Chondrocyte (in vitro differentiated cells): Measurements from ENCODE around the gene MUS81. TPM values are rescaled to one million over a fixed set of nuclear protein-coding genes. Genes with fewer than 3 reads are reported as not detected.
"Not testable (repeated sequence)": the region's sequence is repeated elsewhere in the genome, so short reads cannot be mapped to it uniquely, and the experiment has no call there.

Experiments
- DNase-seq: peaks from one replicate; pipeline ENCODE4 v3.0.0; 2021; ENCODE audit warnings: mixed read lengths, low spot score
- H3K27ac Mint-ChIP-seq: one replicate; pipeline ENCODE4 v1.8.0; 2021; ENCODE audit warnings: mild to moderate bottlenecking, moderate library complexity, mixed read lengths; ENCODE audit not compliant: unreplicated experiment
- H3K27me3 Mint-ChIP-seq: 2 replicates; pipeline ENCODE4 v1.8.0; 2021; ENCODE audit warnings: low read depth, mixed read lengths
- H3K36me3 Mint-ChIP-seq: 2 replicates; pipeline ENCODE4 v1.8.0; 2021; ENCODE audit warnings: low read depth, mixed read lengths
- H3K4me1 Mint-ChIP-seq: 2 replicates; pipeline ENCODE4 v1.8.0; 2021; ENCODE audit warnings: low read depth, mild to moderate bottlenecking, mixed read lengths
- H3K4me3 Mint-ChIP-seq: one replicate; pipeline ENCODE4 v1.8.0; 2021; ENCODE audit warnings: mild to moderate bottlenecking, moderate library complexity, mixed read lengths; ENCODE audit not compliant: unreplicated experiment
- H3K9me3 Mint-ChIP-seq: 2 replicates; pipeline ENCODE4 v1.8.0; 2021; ENCODE audit warnings: low read depth, mixed read lengths
- CTCF ChIP-seq: fragments of 200-600 bp; sonication (generic); IDR thresholded peaks from 2 replicates; pipeline ENCODE4 v1.5.0; 2021; ENCODE audit warnings: antibody characterized with exemption, mild to moderate bottlenecking, moderate library complexity
- total RNA-seq: library from RNA; stranded (reverse); gene quantifications from 3 replicates; pipeline ENCODE4 v1.2.1, GENCODE V29; 2021

The MUS81 gene
- total RNA-seq, 1 donor from 2014 or later = 68.4 TPM

GRCh38 chr11:65842144-65842543 lies 18.1 kb upstream of the MUS81 start:
- no peak for DNase-seq
- H3K27ac Mint-ChIP-seq = no peak overlapping the region
- H3K9me3 Mint-ChIP-seq = no peaks in the 10 kb centered on the region
- no peaks in the 10 kb centered on the region for H3K27me3 Mint-ChIP-seq
- no peak for TF ChIP-seq CTCF
- no peak overlapping the region for H3K4me3 Mint-ChIP-seq
- no peaks in the 10 kb centered on the region for H3K36me3 Mint-ChIP-seq
- H3K4me1 Mint-ChIP-seq = no peaks in the 10 kb centered on the region

- H3K27me3 Mint-ChIP-seq = no peaks in the 10 kb centered on the region
- no peaks in the 10 kb centered on the region for H3K36me3 Mint-ChIP-seq
- TF ChIP-seq CTCF = no peak
- no peak overlapping the region for H3K4me3 Mint-ChIP-seq
- H3K9me3 Mint-ChIP-seq = no peaks in the 10 kb centered on the region
- no peaks in the 10 kb centered on the region for H3K4me1 Mint-ChIP-seq
- DNase-seq = no peak
- H3K27ac Mint-ChIP-seq = no peak overlapping the region
Observed at GRCh38 chr11:65843811-65844210, 16.4 kb upstream of the MUS81 start.

GRCh38 chr11:65844231-65844872 lies 15.9 kb upstream of the MUS81 start:
- Mint-ChIP-seq H3K4me1 (no peaks in the 10 kb centered on the region), H3K36me3 (no peaks in the 10 kb centered on the region), H3K4me3 (no peak overlapping the region), H3K27me3 (no peaks in the 10 kb centered on the region), H3K9me3 (no peaks in the 10 kb centered on the region), H3K27ac (no peak overlapping the region)
- TF ChIP-seq CTCF = no peak
- DNase-seq = no peak

GRCh38 chr11:65847746-65848145 lies 12.5 kb upstream of the MUS81 start:
- no peak overlapping the region for H3K27ac Mint-ChIP-seq
- H3K9me3 Mint-ChIP-seq = peaks cover 3% of the 10 kb centered on the region
- peaks cover 10% of the 10 kb centered on the region for H3K36me3 Mint-ChIP-seq
- no peaks in the 10 kb centered on the region for H3K27me3 Mint-ChIP-seq
- no peaks in the 10 kb centered on the region for H3K4me1 Mint-ChIP-seq
- TF ChIP-seq CTCF = no peak
- no peak for DNase-seq
- no peak overlapping the region for H3K4me3 Mint-ChIP-seq

- not testable (repeated sequence) for H3K27ac Mint-ChIP-seq, H3K27me3 Mint-ChIP-seq
Observed at GRCh38 chr11:65848693-65849092, 11.5 kb upstream of the MUS81 start.

GRCh38 chr11:65849366-65849765 lies 10.9 kb upstream of the MUS81 start:
- no peak overlapping the region for H3K4me3 Mint-ChIP-seq
- H3K9me3 Mint-ChIP-seq = peaks cover 3% of the 10 kb centered on the region
- H3K27me3 Mint-ChIP-seq = no peaks in the 10 kb centered on the region
- DNase-seq = no peak
- no peak overlapping the region for H3K27ac Mint-ChIP-seq
- no peak for TF ChIP-seq CTCF
- H3K4me1 Mint-ChIP-seq = peaks cover 8% of the 10 kb centered on the region
- H3K36me3 Mint-ChIP-seq = peaks cover 20% of the 10 kb centered on the region

More at GRCh38 chr11:65848693-65849092, 11.5 kb upstream of the MUS81 start:
- H3K4me1 Mint-ChIP-seq, H3K4me3 Mint-ChIP-seq, DNase-seq, H3K9me3 Mint-ChIP-seq: not testable (repeated sequence)
- peaks cover 15% of the 10 kb centered on the region for H3K36me3 Mint-ChIP-seq
